Hepatocyte (in vitro differentiated cells): ENCODE data around the gene CELSR1.

ENCODE experiments used
- CTCF ChIP-seq: fragments of 200-600 bp; sonication (generic); IDR thresholded peaks from 2 replicates; pipeline ENCODE4 v1.5.1; 2016; ENCODE audit warnings: antibody characterized with exemption, mild to moderate bottlenecking; ENCODE audit not compliant: poor library complexity
- EZH2 ChIP-seq: fragments of 200-600 bp; sonication (generic); IDR thresholded peaks from 2 replicates; pipeline ENCODE4 v1.6.1; 2016; ENCODE audit warnings: antibody characterized with exemption, mild to moderate bottlenecking, borderline replicate concordance

- TF ChIP-seq EZH2 (no peak), CTCF (no peak)
Measured at GRCh38 chr22:46499805-46500189, 37.6 kb downstream of the CELSR1 start.
